Adrenal gland (tissue), 12 donors: ENCODE results near the gene ACTL10. TPM values are rescaled to one million over a fixed set of nuclear protein-coding genes. Genes with fewer than 3 reads are reported as not detected.
"Not testable (repeated sequence)": the region's sequence is repeated elsewhere in the genome, so short reads cannot be mapped to it uniquely, and the experiment has no call there.

ENCODE experiments used
- DNase-seq, 7 donors: peaks; one replicate each; pipeline ENCODE4 v3.0.0-alpha.2; 2019 to 2020
- H3K27ac ChIP-seq, 5 donors: fragments of 200-600 bp; sonication (generic) in 4 of 5; 1 replicate in 3 of 5; 2 replicates in 2 of 5; pipeline versions ENCODE4 v1.5.1 to v1.8.0; 2016 to 2020; ENCODE audit warnings: mild to moderate bottlenecking in 1 of 5
- H3K27me3 ChIP-seq: fragments of 200-600 bp; 2 replicates; pipeline ENCODE4 v1.8.0; 2021
- H3K36me3 ChIP-seq, 2 donors: fragments of 200-600 bp; replicated peaks in 1 of 2; 1 replicate in 1 of 2; 2 replicates in 1 of 2; pipeline versions ENCODE4 v1.5.1 to v1.8.0; 2018 to 2022
- H3K4me1 ChIP-seq, 2 donors: fragments of 200-600 bp; replicated peaks in 1 of 2; 1 replicate in 1 of 2; 2 replicates in 1 of 2; pipeline versions ENCODE4 v1.5.1 to v1.8.0; 2018 to 2021
- H3K4me3 ChIP-seq, 4 donors: fragments of 200-600 bp; sonication (generic) in 3 of 4; one replicate each; pipeline ENCODE4 v1.5.1; 2016 to 2018
- H3K9me3 ChIP-seq, 3 donors: fragments of 200-600 bp; sonication (generic) in 1 of 3; replicated peaks in 1 of 3; 1 replicate in 2 of 3; 2 replicates in 1 of 3; pipeline versions ENCODE4 v1.5.1 to v1.8.0; 2016 to 2021
- CTCF ChIP-seq, 6 experiments: fragments of 450-650 bp in 4 of 6; fragments of 200-600 bp in 2 of 6; sonication (generic) in 1 of 6; IDR thresholded peaks; 1 replicate in 5 of 6; 2 replicates in 1 of 6; pipeline versions ENCODE4 v1.5.1 to v1.8.0; 2016 to 2021; ENCODE audit warnings: antibody characterized with exemption in 6 of 6, mild to moderate bottlenecking in 2 of 6, moderate library complexity in 1 of 6
- POLR2A ChIP-seq, 2 donors: fragments of 450-650 bp; IDR thresholded peaks; one replicate each; pipeline ENCODE4 v1.6.1; 2017; ENCODE audit warnings: antibody characterized with exemption in 2 of 2, mild to moderate bottlenecking in 2 of 2, moderate library complexity in 1 of 2
- WGBS, 4 donors: extraction: QIAGEN DNeasy Blood & Tissue Kit in 2 of 4; methylation state at CpG; one replicate each; pipeline versions ENCODE4 v1.1.5 to v1.1.7; 2013 to 2017; 5-methylcytosine and 5-hydroxymethylcytosine counted together
- intact Hi-C, 2 donors: fragments of 100-400 bp; cut with DNase I; formaldehyde crosslinking; loops; one replicate each; pipeline versions ENCODE4 v1.14.1 to v1.15.0; 2022 to 2023
- polyA plus RNA-seq, 3 donors: library from polyadenylated mRNA; stranded (reverse); fragments of 200-250 nt in 2 of 3; fragments of 350-450 nt in 1 of 3; fragmentation: Illumina TruSeq in 1 of 3; extraction: RNeasy Lipid Tissue Mini Kit (QIAGEN cat#74804) in 1 of 3; gene quantifications; one replicate each; pipeline ENCODE4 v1.2.3, GENCODE V29; 2013 to 2014
- total RNA-seq, 9 donors: library from RNA; depleted of rRNA in 4 of 9; stranded (reverse); fragments of >200 nt in 4 of 9; fragments of 120-200 nt in 1 of 9; fragmentation: NEBNext Ultra II Directional in 1 of 9; extraction: Animal tissue kit (Norgen Biotek cat#: 25700) in 1 of 9; gene quantifications; one replicate each; pipeline versions ENCODE4 v1.1.0 to v1.2.4, GENCODE V29; 2013 to 2023
- donor health status: healthy with polysubstance abuse.
- donor health status: Bipolar disorder and iron deficiency.
- donor health status: DM: yes; HTN: yes; CAD: no.
- donor health status: DM: no; HTN: no; CAD: no.
- donor health status: DM: no; HTN: no; CAD: no.
- donor health status: DM: yes; HTN: yes; CAD: no.

Gene ACTL10
- total and polyA plus RNA-seq, 12 donors = 0.18 to 3.1 (median 0.58) TPM

GRCh38 chr20:33646191-33646590 lies 20.6 kb upstream of the ACTL10 start:
- Histone ChIP-seq H3K4me1 (no peaks in the 10 kb centered on the region), H3K36me3 (peaks cover 0 to 28% of the 10 kb centered on the region in 2 donors), H3K9me3 (no peaks in the 10 kb centered on the region), H3K4me3 (no peak overlapping the region), H3K27me3 (no peaks in the 10 kb centered on the region), H3K27ac (no peak overlapping the region)
- peak in 1 of 7 donors; percentile 36 for DNase-seq
- TF ChIP-seq POLR2A (IDR thresholded peaks at IDR 0.05) = no peak
- no peak for TF ChIP-seq CTCF (IDR thresholded peaks at IDR 0.05)
- intact Hi-C loops = loop anchor here in 1 of 2 donors (5.0 kb wide), 1 partner anchor 194 kb away; no protein-coding TSS in a partner anchor
- 94 to 98% (median 96%) methylated on average over 5 of the region's 5 CpGs for WGBS, 4 donors

DNA sequence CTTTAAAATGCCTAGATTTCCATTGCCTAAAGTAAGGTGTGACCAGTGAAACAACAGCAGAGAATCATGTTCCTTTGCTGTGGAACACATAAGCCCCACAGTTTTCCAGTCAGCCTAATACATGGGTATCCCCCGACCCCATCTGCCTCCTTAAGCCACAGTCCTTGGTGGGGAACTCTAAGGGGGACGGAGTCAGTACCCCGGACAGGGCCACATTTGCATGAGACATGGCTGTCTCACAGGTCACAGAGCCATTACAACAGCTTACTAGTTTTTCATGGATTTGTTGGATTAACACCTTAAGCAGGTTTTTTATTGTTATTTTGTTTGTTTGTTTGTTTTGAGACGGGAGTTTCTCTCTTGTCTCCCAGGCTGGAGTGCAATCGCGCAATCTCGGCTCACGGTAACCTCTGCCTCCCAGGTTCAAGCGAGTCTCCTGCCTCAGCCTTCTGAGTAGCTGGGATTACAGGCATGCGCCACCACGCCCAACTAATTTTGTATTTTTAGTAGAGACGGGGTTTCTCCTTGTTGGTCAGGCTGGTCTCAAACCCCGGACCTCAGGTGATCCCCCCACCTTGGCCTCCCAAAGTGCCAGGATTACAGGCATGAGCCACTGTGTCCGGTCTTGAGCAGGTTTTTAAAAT lies 19.7 kb upstream of the ACTL10 start:
- H3K4me3 ChIP-seq, H3K27ac ChIP-seq, H3K9me3 ChIP-seq, H3K4me1 ChIP-seq, H3K27me3 ChIP-seq: not testable (repeated sequence)
- intact Hi-C loops = loop anchor here in 1 of 2 donors (5.0 kb wide), 1 partner anchor 195 kb away; no protein-coding TSS in a partner anchor
- H3K36me3 ChIP-seq = peaks cover 0 to 28% of the 10 kb centered on the region in 2 donors
- DNase-seq = peak in 1 of 7 donors; percentile 27
- 86 to 91% (median 89%) methylated on average over 12 to 14 of the region's 14 CpGs for WGBS, 4 donors

GRCh38 chr20:33647603-33648395 lies 18.9 kb upstream of the ACTL10 start:
- Histone ChIP-seq H3K36me3 (peaks cover 0 to 22% of the 10 kb centered on the region in 2 donors), H3K4me1 (peaks cover 0 to 2% of the 10 kb centered on the region in 2 donors), H3K9me3 (no peaks in the 10 kb centered on the region), H3K4me3 (no peak overlapping the region), H3K27ac (no peak overlapping the region), H3K27me3 (no peaks in the 10 kb centered on the region)
- DNase-seq = no peak
- 76 to 90% (median 87%) methylated on average over 10 to 11 of the region's 11 CpGs for WGBS, 4 donors
- TF ChIP-seq POLR2A (IDR thresholded peaks at IDR 0.05) (no peak), CTCF (IDR thresholded peaks at IDR 0.05) (no peak)
- intact Hi-C loops = loop anchor here in 1 of 2 donors (5.0 kb wide), 1 partner anchor 195 kb away; no protein-coding TSS in a partner anchor

- TF ChIP-seq CTCF (IDR thresholded peaks at IDR 0.05) (no peak), POLR2A (IDR thresholded peaks at IDR 0.05) (no peak)
- WGBS, 4 donors = 83 to 94% (median 87%) methylated on average over 10 to 14 of the region's 14 CpGs
- intact Hi-C loops = loop anchor here in 1 of 2 donors (5.0 kb wide), 1 partner anchor 196 kb away; no protein-coding TSS in a partner anchor
Observed at GRCh38 chr20:33648396-33649004, 18.2 kb upstream of the ACTL10 start.

More at GRCh38 chr20:33648396-33649004, 18.2 kb upstream of the ACTL10 start:
- Histone ChIP-seq H3K27ac (no peak overlapping the region), H3K4me1 (peaks cover 0 to 9% of the 10 kb centered on the region in 2 donors), H3K27me3 (no peaks in the 10 kb centered on the region), H3K36me3 (peaks cover 0 to 18% of the 10 kb centered on the region in 2 donors), H3K9me3 (no peaks in the 10 kb centered on the region), H3K4me3 (no peak overlapping the region)
- no peak for DNase-seq
